GM18867 (cell line): ENCODE data around the gene COG5.

Source experiments
- ATAC-seq: cut with Tn5 transposase; IDR thresholded peaks from one replicate; pipeline ENCODE4 v1.9.1; 2021; ENCODE audit warnings: mild to moderate bottlenecking, moderate library complexity; ENCODE audit not compliant: unreplicated experiment

The COG5 gene

DNA sequence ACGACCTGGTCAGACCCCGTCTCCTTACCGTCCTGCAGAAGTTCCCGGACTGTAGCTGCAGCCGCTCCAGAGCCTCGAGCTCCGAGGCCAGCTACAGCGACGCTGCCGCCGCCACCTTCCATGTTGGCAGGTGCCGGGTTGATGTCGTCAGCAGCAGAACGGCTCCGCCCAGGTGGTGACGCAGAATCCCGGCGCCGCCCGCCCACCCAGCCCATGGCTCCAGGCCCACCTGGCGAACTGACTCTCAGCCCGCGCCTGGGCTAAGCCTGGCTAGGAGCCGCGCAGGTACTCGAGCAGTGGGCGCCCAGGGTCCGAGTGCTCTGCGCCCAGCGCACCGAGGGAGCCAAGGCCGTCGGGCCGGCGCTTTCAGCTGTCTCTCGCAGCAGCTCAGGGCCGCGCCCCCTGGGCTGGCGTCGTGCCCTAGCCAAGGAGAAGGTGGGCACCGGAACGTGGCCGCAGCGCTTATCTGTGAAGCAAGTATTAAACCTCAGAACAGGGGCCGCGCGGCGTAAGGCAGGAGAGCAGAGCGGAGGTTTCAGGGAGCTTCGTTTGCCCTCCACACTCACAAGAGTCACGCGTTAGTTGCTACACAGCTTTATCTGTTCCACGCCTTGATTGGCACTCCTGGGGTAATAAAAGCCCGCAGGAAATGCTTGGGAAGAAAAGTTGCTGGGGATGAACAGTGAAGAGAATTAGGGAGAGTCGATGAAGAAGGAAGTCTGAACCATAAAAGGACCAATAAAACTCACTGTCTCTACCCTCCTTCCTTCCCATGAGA, at the start of gene COG5, which contains the start of gene DUS4L:
Gene COG5, minus strand, starts transcription at position 146 of the 778 bp plus-strand sequence. Its CDS starts 24 bp downstream, at position 122.
Gene DUS4L, plus strand, starts transcription at position 197 of the 778 bp plus-strand sequence. CDS start 3,100 bp downstream, outside the sequence.
- ATAC-seq = peak; percentile 97

GRCh38 chr7:107613439-107613838, 49.7 kb upstream of the COG5 start:
- no peak for ATAC-seq

- no peak for ATAC-seq
Observed at GRCh38 chr7:107610323-107610722, 46.6 kb upstream of the COG5 start.

GRCh38 chr7:107609811-107610261, 46.1 kb upstream of the COG5 start:
- ATAC-seq = no peak

DNA sequence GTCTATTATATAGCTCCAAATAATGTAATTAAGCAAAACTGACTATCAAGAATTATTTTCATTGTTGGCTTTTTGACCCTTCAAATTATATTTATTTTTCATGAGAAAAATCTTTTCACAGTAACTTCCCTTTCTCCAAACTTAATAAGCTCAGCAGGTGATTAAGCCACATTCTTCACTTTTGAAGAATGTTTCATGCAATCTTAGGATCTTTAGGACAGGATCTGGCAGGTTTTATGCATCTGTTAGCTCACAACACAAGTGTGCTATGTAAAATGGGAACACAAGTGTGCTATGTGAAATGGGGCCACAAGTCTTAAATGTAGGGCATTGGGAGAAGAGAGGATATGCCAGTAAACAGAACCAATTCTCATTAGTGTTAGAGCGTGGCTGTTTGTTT, 42.6 kb upstream of the COG5 start:
- ATAC-seq = no peak

DNA sequence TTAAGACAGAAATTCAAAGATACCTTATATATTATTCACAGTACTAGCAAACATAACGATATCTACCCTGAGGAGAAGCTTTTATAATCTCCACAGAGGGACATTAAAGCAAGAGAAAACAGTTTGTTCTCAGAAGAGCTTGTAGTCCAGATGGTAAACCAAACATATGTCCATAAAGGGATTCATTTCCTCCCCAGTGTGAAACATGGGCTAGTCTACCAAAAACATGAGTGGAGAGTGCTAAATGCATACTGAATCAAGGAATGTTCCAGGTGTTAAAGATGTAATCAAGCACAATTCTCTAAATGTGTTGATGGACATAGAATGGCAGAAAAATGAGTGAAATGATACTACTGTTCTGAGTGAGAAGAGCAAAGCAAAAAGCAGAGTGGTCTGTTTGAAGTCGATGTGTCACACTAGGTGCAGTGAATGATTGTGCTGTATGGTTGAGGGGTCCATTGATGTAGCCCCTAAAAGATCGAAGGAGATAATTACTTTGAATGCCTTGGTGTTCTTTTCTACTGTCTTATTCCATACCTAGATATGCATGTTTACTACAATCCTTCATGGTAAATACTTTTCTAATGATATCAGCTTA, 41.6 kb upstream of the COG5 start:
- ATAC-seq = no peak

DNA sequence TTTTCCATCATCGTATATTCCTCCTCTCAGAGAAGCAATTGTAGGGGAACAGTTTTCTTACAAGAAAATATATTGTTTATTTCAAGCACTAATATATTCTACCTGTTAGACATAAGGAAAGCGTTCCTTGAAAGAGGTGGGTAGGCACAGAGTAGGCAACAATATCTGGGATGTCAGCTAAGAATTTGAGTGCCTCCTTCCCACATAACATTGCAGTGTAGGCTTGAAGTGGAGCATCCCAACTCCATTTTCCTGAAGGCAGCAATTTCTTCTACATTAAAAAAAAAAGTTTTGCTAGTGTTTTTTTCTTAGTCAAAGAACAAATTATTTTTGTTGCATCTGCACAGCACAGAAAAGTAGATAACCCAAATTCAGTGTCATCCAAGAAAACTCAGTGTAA, 37.1 kb upstream of the COG5 start:
- no peak for ATAC-seq

- no peak for ATAC-seq
Observed at GRCh38 chr7:107599262-107599661, 35.5 kb upstream of the COG5 start.

GRCh38 chr7:107597953-107598352, 34.2 kb upstream of the COG5 start:
- ATAC-seq = no peak

DNA sequence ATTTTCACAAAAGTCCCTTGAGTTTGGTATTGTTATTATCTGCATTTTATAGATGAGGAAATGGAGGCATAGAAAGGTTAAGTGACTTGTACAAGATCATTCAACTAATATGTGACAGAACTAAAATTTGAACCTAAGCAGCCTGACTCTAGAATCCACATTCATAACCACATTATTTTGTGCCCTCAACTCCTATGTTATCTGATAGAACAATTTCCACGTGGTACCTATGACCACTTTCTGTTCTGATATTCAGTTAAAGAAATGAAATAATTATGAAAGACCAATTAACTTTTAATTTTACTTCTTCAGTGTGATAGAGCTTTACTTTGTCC, 33.8 kb upstream of the COG5 start:
- ATAC-seq = no peak

GRCh38 chr7:107596881-107597581, 33.3 kb upstream of the COG5 start:
- no peak for ATAC-seq

DNA sequence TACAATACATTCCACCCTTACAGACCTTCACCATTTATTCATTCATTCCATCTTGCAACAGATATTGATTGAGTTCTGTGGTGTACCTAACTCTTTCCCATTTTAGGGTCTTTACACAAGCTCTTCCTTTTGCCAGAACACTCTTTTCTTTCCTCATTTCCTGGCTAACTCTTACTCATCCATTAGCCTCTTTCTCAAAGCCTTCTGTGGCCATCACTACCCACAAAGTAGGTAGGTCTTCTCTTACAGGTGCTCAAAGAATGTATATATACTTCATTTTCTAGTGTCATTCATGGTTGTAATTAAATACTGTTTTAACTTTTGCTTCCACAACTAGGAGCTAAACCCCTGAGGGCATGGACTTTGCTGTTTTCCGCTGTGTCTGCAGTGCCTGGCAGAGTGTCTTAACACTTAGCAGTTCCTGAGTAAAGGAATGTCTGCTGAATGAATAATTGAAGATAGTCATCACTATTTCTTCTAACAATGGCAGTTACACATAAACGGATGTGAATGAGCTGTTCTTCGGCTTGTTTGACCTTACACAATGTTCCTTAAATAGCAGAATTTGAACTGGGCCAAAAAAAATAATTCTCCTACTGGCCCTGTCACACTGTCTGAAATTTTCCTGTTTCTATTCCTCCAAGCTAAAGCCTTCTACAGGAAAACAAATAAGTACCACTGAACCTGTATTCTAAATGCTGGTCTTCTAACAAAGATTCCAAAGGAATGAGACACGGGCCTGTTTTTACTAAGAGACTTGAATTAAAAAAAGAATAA, 31.4 kb upstream of the COG5 start:
- no peak for ATAC-seq

DNA sequence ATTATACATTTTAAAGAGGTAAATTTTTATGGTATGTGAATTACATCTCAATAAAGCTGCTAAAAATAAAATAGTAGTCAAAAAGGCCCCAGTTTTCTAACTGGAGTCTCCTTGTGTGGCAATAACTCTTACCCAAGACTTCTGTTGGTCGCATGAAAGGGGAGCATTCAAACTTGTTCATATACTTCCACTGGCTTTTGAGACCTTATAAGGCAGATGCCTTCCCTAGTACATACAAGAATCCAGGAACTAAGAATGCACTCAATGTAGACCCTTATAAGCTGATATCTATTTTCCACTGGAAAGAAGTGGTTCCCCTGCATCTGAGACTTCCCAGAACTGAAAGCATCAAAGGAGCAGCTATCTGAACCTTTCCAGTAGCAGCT, 29.3 kb upstream of the COG5 start:
- no peak for ATAC-seq

DNA sequence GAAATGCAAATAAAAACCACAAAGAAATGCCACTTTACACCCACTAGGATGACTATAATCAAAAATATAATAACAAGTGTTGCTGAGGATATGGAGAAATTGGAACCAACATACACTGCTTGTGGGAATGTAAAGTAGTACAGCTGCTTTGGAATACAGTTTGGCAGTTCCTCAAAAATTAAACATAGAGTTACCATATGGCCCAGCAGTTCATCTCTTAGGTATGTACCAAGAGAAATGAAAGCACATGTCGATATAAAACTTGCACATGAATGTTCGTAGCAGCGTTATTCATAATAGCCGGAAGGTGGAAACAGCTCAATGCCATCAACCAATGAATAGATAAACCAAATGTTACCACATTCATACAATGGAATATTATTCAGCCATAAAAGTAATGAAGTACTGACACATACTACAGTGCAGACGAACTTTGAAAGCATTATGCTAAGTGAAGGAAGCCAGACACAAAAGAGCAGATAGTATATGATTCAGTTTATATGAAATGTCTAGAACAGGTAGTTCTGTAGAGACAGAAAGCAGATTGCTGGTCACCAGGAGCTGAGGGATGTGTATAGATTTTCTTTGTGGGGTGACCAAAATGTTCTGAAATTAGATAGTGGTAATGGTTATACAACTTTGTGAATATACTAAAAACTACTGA, 28.8 kb upstream of the COG5 start:
- ATAC-seq = no peak

- ATAC-seq = no peak
Observed at GRCh38 chr7:107591421-107591820, 27.7 kb upstream of the COG5 start.

DNA sequence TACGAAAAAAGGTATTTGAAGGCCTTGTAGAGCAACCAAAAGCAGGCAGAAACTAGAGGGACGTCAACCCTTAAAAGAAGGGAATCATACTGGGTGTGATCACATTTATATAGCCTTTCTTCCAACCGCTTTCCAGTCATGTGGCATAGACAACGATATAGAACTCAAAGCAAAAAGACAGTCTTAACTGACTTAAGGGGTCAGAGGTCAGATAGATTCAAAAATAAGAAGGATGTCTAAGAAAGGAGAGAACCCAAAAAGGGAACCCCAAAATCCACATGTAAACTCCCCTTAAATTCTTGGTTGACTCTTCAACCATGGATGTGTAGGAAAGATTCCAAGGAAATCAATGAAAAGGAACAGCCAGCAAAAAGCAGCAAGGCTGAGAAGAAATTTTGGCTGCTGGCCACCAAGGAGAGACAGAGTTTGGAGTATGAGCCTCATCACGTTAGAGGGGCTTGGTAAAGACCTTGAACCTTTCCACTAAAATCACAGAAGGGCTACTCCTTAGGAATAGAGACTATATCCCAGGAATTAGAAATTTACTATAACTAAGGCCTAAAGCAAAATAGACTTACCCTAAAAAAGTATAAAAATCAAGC, 24.9 kb upstream of the COG5 start:
- ATAC-seq = no peak

DNA sequence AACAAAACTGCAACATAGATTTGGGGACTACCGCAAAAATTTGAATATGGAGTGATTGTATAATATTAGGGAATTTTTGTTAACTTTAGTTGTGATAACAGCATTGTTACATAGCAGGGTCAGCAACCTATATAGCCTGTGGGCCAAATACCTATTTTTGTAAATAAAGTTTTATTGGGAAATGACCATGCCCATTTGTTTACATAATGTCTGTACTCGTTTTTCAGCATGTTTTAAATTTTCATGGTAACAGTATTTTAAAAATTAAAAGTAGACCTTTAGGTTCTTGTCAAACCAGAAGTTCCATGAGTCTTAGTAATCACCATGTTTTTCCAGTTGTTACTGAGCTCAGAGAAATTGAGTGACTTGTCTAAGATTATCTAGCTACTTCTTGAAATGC, 21.0 kb upstream of the COG5 start:
- no peak for ATAC-seq

DNA sequence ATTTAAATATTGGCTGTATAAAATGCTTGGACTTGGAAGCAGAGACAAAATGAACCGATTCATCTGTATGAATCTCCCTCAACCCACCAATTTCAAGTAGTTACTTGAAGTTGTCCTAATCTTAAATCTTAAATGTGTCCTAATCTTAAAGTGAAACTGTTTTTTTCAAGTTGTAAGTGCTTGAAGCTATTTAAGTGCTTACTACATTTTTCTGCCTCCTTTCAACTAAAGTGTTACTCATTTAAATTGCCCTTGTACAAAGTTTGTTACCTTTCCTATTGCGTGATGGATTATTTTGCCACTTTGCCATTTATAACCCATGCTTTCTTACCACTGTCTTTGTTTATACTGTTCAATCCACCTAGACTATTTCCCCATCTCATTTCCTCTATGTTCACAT, 19.2 kb upstream of the COG5 start:
- no peak for ATAC-seq

- ATAC-seq = no peak
Observed at GRCh38 chr7:107581387-107582013, 17.8 kb upstream of the COG5 start.
